SK-N-SH treated with all-trans-retinoic acid at 6 μM for 48 hours (cell line): ENCODE results near the gene SLC25A11.

Source experiments
- ATAC-seq: fragments of 200-7000 bp; cut with Tn5 transposase; 3 replicates; pipeline ENCODE4 v1.9.1; 2020; ENCODE audit warnings: mild to moderate bottlenecking, moderate library complexity
- ARNTL ChIP-seq: fragments of 450-650 bp; formaldehyde crosslinking; IDR thresholded peaks from 2 replicates; pipeline ENCODE4 v1.5.0; 2020; ENCODE audit warnings: low read depth, mild to moderate bottlenecking, moderate library complexity, borderline replicate concordance
- BACH2 ChIP-seq: fragments of 250-450 bp; sonication (Bioruptor Pico); IDR thresholded peaks from 2 replicates; pipeline ENCODE4 v1.9.0; 2021; ENCODE audit warnings: mild to moderate bottlenecking, borderline replicate concordance
- CREB5 ChIP-seq: fragments of 250-450 bp; sonication (Bioruptor Pico); IDR thresholded peaks from 2 replicates; pipeline ENCODE4 v1.5.1; 2020; ENCODE audit warnings: low read depth, mild to moderate bottlenecking, moderate library complexity
- CSDC2 ChIP-seq: fragments of 250-450 bp; sonication (Bioruptor Pico); IDR thresholded peaks from 2 replicates; pipeline ENCODE4 v1.5.0; 2020; ENCODE audit warnings: mild to moderate bottlenecking, moderate library complexity
- CSRNP3 ChIP-seq: fragments of 250-450 bp; sonication (Bioruptor Pico); IDR thresholded peaks from 2 replicates; pipeline ENCODE4 v1.5.1; 2021; ENCODE audit warnings: mild to moderate bottlenecking, moderate library complexity
- ESRRG ChIP-seq: fragments of 250-450 bp; sonication (Bioruptor Pico); IDR thresholded peaks from 2 replicates; pipeline ENCODE4 v1.6.1; 2021; ENCODE audit warnings: mild to moderate bottlenecking
- GLIS3 ChIP-seq: fragments of 250-450 bp; sonication (Bioruptor Pico); IDR thresholded peaks from 2 replicates; pipeline ENCODE4 v1.5.0; 2020; ENCODE audit warnings: mild to moderate bottlenecking, moderate library complexity
- ISL1 ChIP-seq: fragments of 250-450 bp; sonication (Bioruptor Pico); IDR thresholded peaks from 2 replicates; pipeline ENCODE4 v2.1.2; 2022; ENCODE audit warnings: mild to moderate bottlenecking, moderate library complexity
- OSR1 ChIP-seq: fragments of 250-450 bp; sonication (Bioruptor Pico); IDR thresholded peaks from 2 replicates; pipeline ENCODE4 v1.8.0; 2022; ENCODE audit warnings: moderate library complexity, mild to moderate bottlenecking, inconsistent platforms
- PATZ1 ChIP-seq: fragments of 250-450 bp; sonication (Bioruptor Pico); IDR thresholded peaks from 2 replicates; pipeline ENCODE4 v1.8.0; 2020; ENCODE audit warnings: mild to moderate bottlenecking, moderate library complexity, borderline replicate concordance
- POU6F1 ChIP-seq: fragments of 250-450 bp; sonication (Bioruptor Pico); IDR thresholded peaks from 2 replicates; pipeline ENCODE4 v1.8.0; 2021; ENCODE audit warnings: low read depth, mild to moderate bottlenecking, moderate library complexity, borderline replicate concordance
- PPARA ChIP-seq: fragments of 250-450 bp; sonication (Bioruptor Pico); IDR thresholded peaks from 2 replicates; pipeline ENCODE4 v1.5.0; 2020; ENCODE audit warnings: mild to moderate bottlenecking, borderline replicate concordance
- RARB ChIP-seq: fragments of 250-450 bp; sonication (Bioruptor Pico); IDR thresholded peaks from 2 replicates; pipeline ENCODE4 v1.8.0; 2021; ENCODE audit warnings: mild to moderate bottlenecking, moderate library complexity
- TCF4 ChIP-seq: fragments of 250-450 bp; sonication (Bioruptor Pico); IDR thresholded peaks from 2 replicates; pipeline ENCODE4 v1.8.0; 2021; ENCODE audit warnings: mild to moderate bottlenecking, moderate library complexity, borderline replicate concordance
- TOX ChIP-seq: fragments of 250-450 bp; sonication (Bioruptor Pico); IDR thresholded peaks from 2 replicates; pipeline ENCODE4 v1.8.0; 2021; ENCODE audit warnings: mild to moderate bottlenecking, moderate library complexity, borderline replicate concordance
- TSHZ2 ChIP-seq: fragments of 250-450 bp; sonication (Bioruptor Pico); IDR thresholded peaks from 2 replicates; pipeline ENCODE4 v1.5.0; 2020; ENCODE audit warnings: mild to moderate bottlenecking, moderate library complexity
- ZC3H10 ChIP-seq: fragments of 250-450 bp; sonication (Bioruptor Pico); IDR thresholded peaks from 2 replicates; pipeline ENCODE4 v1.5.1; 2021; ENCODE audit warnings: mild to moderate bottlenecking, moderate library complexity
- ZFP30 ChIP-seq: fragments of 450-650 bp; formaldehyde crosslinking; IDR thresholded peaks from 2 replicates; pipeline ENCODE4 v1.5.0; 2022; ENCODE audit warnings: mild to moderate bottlenecking, moderate library complexity
- ZNF565 ChIP-seq: fragments of 450-650 bp; formaldehyde crosslinking; conservative IDR thresholded peaks from 2 replicates; pipeline ENCODE4 v1.5.0; 2020; ENCODE audit warnings: low read depth, mild to moderate bottlenecking, moderate library complexity
- ZNF70 ChIP-seq: fragments of 450-650 bp; formaldehyde crosslinking; IDR thresholded peaks from 2 replicates; pipeline ENCODE4 v1.5.0; 2020; ENCODE audit warnings: mild to moderate bottlenecking, moderate library complexity
- ZNF8 ChIP-seq: fragments of 450-650 bp; formaldehyde crosslinking; IDR thresholded peaks from 2 replicates; pipeline ENCODE4 v1.5.0; 2020; ENCODE audit warnings: mild to moderate bottlenecking, moderate library complexity

Gene SLC25A11

GRCh38 chr17:4898927-4899326, 40.9 kb downstream of the SLC25A11 start (continued):
- TF ChIP-seq ARNTL (CRISPR knock-in tag) (no peak), RARB (CRISPR knock-in tag) (no peak), BACH2 (no peak), CSDC2 (CRISPR knock-in tag) (no peak), POU6F1 (no peak), GLIS3 (CRISPR knock-in tag) (no peak), PATZ1 (CRISPR knock-in tag) (no peak)

GRCh38 chr17:4898351-4898750, 41.5 kb downstream of the SLC25A11 start:
- TF ChIP-seq ISL1, result no peak
- no peak for TF ChIP-seq ZC3H10 (CRISPR knock-in tag)
- TF ChIP-seq BACH2, result no peak
- no peak for TF ChIP-seq GLIS3 (CRISPR knock-in tag)
- no peak for TF ChIP-seq RARB (CRISPR knock-in tag)
- no peak for TF ChIP-seq TCF4 (CRISPR knock-in tag)
- no peak for TF ChIP-seq PPARA (CRISPR knock-in tag)
- no peak for TF ChIP-seq CSRNP3 (CRISPR knock-in tag)
- TF ChIP-seq CSDC2 (CRISPR knock-in tag), result no peak
- TF ChIP-seq TSHZ2 (CRISPR knock-in tag), result no peak
- TF ChIP-seq ZFP30 (CRISPR knock-in tag), result no peak
- TF ChIP-seq ZNF8 (CRISPR knock-in tag), result no peak
- no peak for TF ChIP-seq ZNF70
- no peak for TF ChIP-seq TOX (CRISPR knock-in tag)
- TF ChIP-seq OSR1 (CRISPR knock-in tag), result no peak
- TF ChIP-seq POU6F1, result no peak
- no peak for TF ChIP-seq ESRRG (CRISPR knock-in tag)
- no peak for TF ChIP-seq PATZ1 (CRISPR knock-in tag)
- ATAC-seq, result no peak

- TF ChIP-seq ZNF70, result no peak
- no peak for TF ChIP-seq ZC3H10 (CRISPR knock-in tag)
- no peak for TF ChIP-seq TCF4 (CRISPR knock-in tag)
- TF ChIP-seq CSRNP3 (CRISPR knock-in tag), result no peak
- no peak for TF ChIP-seq CSDC2 (CRISPR knock-in tag)
- TF ChIP-seq CREB5 (CRISPR knock-in tag), result no peak
- TF ChIP-seq ARNTL (CRISPR knock-in tag), result no peak
- TF ChIP-seq ZNF565 (CRISPR knock-in tag), result no peak
- TF ChIP-seq GLIS3 (CRISPR knock-in tag), result no peak
- no peak for ATAC-seq
These were observed 42.1 kb downstream of the SLC25A11 start for GRCh38 chr17:4897785-4898184.
